GM12872 (cell line): ENCODE measurements around the gene MMRN1.

Experiments
- CTCF ChIP-seq: IDR thresholded peaks from 3 replicates; pipeline ENCODE4 v1.5.1; 2011; ENCODE audit warnings: low read depth, mild to moderate bottlenecking, low read length, moderate library complexity; ENCODE audit not compliant: insufficient read depth

MMRN1 gene

GRCh38 chr4:89913623-89914022 lies 19.0 kb downstream of the MMRN1 start:
- TF ChIP-seq CTCF, result no peak

- no peak for TF ChIP-seq CTCF
Observed at GRCh38 chr4:89914609-89915550, 20.2 kb downstream of the MMRN1 start.

GRCh38 chr4:89915937-89916336 lies 21.3 kb downstream of the MMRN1 start:
- TF ChIP-seq CTCF, result no peak

- no peak for TF ChIP-seq CTCF
Observed at GRCh38 chr4:89922848-89923416, 28.3 kb downstream of the MMRN1 start.

GRCh38 chr4:89928838-89929237 lies 34.2 kb downstream of the MMRN1 start:
- TF ChIP-seq CTCF, result no peak

- no peak for TF ChIP-seq CTCF
Observed at GRCh38 chr4:89929425-89930159, 34.9 kb downstream of the MMRN1 start.

GRCh38 chr4:89939546-89939945 lies 44.9 kb downstream of the MMRN1 start:
- no peak for TF ChIP-seq CTCF
